Activated naive CD4-positive, alpha-beta T cell (primary cell): ENCODE measurements around the gene DPH6.
"Not testable (repeated sequence)": the region's sequence is repeated elsewhere in the genome, so short reads cannot be mapped to it uniquely, and the experiment has no call there.

Source experiments
- DNase-seq, 4 experiments: peaks; one replicate each; lab custom pipeline; 2025; lab: John Stamatoyannopoulos, UW

The DPH6 gene

DNA sequence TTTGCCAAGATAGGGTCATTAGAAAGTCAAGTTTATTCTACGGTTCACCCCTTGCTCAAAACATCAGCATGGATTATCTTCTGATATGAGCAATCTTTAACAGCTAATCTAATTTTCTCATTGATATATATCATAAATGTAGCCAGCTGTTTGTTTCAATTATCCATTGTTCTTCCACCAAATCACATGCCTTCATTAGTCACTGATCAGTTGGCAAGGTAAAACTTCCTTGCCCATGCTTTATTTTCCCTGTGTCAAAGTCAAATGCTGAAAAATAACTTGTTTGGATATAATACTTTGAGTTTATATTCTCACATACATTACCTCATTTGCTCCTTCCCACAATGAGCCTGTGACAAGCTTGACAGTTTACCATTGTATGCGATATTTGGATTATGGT is 60.6 kb downstream of the DPH6 start:
- no peak for DNase-seq

DNA sequence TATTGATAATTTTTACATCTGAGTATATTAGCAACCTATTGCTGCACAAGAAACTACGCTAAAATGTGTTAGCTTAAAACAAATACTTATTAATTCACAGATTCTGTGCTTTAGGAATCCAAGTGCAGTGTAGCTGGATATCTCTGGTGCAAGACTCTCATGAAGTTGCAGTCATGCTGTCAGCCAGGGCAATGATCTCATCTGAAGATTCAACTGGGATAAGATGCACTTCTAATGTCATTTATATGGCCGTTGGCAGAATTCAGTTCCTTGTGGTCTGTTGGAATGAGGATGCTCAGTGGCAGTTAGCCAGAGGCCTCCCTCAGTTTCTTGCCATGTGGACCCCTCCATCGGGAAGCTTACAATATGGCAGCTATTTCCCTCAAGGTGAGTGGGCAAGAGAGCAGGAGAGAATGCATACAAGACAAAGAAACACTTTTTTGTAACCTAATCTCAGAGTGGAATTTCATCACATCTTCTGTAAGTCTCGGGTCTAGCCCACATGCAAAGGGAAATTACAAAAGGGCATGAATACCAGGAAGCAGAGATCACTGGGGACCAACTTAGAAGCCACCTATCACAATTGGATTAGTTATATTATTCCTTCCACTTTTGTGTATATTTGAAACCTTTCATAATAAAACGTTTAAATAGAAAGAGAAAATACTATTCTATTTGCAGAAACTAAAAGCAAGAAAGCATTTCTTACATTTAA is 61.6 kb downstream of the DPH6 start:
- no peak for DNase-seq

DNA sequence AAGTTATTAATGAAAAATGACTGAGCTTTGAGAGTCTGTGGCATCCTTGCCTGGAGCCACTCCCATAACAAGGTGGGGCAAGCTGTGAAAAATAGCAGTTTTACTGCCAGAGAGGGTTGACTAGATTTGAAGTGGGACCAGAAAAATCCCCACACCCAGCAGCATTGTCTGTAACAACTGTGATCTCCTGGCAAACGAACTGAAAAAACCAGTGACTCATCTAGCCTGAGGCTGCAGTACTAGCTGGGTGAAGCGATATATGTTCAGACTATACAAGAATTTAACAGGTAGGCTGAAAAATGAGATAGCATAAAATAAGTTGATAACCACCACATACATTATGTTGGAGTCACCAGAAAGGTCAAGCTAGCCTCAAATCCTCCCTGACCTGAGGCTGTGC is 64.0 kb downstream of the DPH6 start:
- no peak for DNase-seq

DNA sequence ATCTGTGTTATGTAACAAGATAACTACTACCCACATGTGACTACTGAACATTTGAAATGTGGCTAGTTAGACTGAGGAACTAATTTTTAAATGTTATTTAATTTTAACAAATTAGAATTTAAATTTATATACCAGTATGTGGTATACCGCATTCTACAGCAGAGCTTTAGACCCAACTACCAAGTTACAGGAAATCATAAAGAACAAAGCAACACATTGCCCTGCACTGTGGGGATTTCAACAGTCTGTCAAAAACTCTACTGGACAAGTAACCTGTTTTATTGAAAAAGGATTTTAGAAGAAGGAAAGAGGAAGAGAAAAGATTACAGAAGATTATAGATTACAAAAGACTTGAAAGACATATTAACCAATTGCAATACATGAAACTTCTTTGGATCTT is 64.9 kb downstream of the DPH6 start:
- no peak for DNase-seq

DNA sequence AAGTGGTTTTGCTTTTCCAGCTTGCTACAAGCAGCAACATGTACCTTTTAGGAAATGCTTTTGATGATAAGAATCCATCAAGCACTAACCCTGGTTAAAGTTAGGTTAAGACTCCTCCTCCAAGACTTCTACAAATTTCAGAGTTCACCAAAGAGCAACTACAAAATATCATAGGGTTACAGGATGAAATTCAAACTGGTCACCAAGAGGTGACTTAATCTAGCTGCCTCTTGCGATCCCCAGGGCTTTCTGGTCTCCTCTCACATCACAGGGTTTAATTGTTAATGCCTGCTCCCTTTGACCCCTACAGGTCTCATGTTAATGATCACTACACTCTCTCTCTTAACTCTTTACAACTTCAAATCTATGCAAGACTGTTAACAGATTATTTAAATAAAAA is 66.5 kb downstream of the DPH6 start:
- no peak for DNase-seq

DNA sequence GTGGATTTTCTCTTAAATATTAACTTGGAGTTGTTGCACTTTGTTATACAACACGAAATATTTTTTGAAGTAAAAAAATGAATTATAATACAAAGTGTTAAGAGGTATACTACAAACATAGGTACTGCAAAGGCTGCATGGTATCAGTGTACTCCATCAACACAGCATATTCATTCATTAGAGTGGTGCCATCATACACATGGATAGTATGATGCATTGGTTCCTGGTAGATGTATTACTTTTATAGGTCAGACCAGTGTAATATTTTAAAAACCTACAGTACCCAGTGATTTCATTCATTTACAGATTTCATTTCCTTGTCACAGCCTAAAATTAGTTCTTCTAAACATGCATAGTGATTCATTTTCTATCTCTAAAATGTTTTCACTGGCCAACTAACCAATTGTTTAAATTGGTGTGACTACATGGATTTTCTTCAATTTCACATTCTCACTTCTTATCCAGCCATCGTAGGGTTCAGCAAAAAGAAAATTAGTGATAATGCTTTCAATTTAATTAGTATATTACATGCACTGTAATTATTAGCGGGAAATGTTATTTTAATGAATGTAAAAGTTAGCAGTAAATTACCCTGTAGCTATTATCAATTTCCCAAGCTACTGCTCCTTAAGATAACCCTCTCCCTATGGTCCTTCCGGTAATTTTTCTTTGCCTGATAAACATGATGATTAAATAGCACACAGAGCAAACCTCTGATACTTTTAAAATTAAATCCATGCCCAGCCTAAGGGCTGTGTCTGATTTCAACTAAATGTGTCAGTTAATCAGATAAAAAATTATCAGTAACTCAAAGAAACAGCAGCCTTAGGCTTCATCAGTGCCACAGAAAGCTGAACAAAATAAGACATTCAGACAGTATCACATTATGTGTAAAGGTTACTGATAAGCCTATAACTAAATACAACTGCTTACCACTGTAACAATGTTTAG is 68.4 kb downstream of the DPH6 start:
- DNase-seq: no peak

DNA sequence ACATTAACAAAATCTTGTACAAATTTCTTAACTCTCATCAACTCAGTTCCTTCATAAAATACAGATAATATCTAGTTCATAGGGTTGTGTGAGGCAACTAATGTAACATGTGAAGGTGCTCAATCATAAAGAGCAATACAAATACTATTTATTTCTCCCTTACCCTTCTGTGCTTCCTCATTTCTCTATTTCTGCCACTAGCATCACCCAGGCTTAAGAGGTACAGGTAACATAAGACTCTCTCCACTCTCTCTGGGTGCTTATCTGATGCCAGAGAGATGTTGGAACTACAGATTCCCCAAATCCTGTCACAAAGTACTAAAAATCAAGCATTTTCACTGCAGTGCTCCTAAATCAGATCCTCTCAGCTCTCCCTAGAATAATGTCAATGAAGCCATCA is 74.9 kb downstream of the DPH6 start:
- DNase-seq: no peak

DNA sequence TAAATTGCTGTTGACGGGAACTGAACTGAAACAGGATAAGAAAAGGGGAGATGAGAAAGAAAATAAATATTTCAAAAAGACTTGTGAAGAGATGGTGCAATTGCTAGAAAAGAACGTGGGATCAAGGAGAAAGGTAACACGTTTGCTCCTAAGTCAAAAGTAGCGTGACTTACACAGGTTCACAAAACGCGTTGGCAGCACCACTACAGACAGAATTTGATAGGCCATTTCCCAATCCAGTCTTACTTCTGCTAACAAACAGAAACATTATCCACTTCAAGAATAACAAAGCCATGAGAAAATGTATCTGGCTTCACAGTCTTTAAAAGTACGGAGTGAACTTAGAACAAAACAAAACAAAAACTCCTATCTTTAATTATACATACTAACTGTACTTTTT is 75.5 kb downstream of the DPH6 start:
- no peak for DNase-seq

DNA sequence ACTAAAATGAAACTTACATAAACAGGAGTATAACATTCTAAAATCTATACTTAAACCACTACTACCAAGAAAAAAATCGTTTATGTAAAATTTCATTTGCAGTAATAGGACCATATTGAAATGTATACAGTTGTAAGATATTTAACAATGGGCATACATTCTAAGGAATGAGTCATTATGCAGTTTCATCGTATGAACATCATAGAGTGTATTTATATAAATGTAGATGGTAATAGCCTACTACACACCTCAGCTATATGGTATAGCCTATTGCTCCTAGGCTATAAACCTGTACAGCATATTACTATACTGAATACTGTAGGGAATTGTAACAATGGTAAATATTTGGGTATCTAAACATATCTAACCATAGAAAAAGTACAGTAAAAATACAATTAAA is 79.5 kb downstream of the DPH6 start:
- DNase-seq: no peak

DNA sequence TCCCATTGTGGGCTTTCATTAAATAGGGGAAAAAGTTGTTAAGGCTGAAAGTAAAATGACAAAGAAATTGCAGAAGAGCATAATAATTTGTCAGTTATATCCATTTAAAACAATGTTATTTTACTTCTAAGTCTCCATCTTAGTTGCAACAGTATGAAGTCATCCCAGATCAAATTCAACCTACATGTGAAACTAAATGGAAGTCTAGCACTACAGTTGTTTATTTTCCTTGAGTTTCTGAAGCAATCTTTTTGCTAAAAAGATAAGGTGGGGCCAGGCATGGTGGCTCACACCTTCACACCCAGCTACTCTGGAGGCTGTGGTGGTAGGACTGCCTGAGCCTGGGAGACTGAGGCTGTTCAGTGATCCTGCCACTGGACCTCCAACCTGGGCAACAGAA is 80.2 kb downstream of the DPH6 start:
- DNase-seq: no peak

DNA sequence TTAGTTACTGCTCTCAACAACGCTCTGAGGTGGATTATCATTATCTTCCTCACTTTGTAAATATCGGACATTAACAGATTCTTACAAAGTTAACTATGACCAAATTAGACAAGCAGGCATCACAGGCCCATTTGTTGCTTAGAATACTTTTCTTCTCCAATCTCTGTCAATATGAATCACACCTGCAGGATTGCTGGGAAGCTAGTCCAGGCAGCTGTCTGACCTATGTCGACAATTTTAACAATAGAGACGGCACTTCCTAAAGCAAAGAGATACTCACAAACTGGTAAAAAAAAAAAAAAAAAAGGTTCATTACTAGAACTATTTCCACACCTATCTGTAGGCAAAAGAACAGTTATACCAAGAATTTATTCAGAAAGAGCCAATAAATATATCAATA is 85.3 kb downstream of the DPH6 start:
- no peak for DNase-seq

DNA sequence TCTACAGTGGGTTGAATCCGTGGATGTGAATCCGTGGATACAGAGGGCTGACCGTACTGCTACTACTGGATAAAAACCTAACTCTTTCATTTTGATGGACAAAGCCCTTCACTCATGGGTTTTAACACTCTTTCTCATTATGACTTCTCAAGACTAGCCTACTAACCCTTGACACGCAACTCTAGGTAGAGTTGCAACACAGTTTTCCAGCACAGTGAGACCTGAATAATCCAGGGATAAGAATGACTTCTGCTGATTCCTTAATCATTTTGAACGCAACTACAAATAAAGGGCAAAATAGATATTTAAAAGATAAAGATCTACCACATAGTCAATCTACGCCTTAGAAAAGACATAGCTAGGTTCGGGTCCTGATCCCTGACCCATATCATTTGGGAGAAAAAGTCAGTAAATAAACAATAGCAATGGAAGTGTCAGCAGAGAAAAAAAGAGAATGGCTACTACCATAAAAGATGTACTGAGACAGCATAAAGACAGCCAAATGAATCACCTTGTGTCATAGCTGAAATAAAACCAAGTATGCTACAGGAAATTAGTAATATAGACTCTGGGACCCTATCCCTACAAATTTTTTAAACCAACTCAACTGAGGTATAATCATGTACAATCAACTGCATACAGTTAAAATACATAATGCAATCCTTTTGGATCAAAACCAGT is 87.6 kb downstream of the DPH6 start:
- DNase-seq: no peak

DNA sequence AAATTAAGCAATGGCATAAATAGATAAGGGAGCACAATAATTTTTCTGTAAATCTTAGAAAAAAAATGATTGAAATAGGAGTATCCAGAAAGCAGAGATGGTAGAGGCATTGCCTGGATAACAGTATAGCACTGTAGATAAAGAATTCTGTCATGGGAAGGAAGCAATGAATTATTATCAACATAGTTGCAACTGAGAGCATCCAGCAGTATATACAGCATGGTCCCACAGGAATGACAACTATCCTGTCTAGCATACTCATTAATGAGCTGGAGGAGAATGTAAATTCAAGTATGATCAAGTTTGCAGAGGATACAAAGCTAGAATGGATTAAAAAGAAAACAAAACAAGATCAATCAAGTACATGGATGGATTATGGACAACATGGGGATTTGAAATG is 90.8 kb downstream of the DPH6 start:
- no peak for DNase-seq

DNA sequence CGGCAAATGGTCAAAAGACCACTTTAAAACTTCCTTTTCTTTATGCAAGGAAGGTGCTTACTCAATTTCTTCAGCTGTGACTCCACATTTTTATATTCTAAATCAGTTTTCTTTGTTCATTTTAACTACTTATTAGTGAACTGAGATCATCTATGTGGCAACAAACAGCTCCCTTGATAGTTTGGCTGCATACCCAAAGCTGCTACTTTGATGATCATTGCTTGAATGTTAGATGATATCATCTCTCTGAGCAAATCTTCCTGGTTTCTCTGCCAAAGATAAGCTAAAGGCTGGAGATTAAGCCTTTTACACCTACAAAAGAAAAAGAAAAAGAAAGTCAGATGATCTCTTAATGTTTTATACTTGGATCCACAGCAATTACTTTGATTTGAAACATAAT is 95.5 kb downstream of the DPH6 start:
- DNase-seq: no peak

DNA sequence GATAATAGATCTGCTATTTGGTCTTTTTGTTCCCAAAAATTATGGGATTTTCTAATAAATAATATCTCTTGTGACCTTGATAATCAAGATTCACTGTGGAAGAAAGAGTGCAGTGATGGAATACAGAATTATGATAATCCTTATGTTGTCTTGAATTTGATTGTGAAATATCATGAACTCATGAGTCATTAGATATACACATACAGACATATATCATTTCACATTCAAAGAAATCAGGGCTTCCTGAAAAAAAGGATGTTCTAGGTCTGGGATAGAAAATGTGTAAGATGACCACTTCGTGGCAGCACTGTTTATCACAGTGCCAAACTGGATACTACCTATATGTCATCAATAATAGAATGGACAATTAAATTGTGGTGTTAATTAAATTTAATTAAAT is 97.7 kb downstream of the DPH6 start:
- no peak for DNase-seq

DNA sequence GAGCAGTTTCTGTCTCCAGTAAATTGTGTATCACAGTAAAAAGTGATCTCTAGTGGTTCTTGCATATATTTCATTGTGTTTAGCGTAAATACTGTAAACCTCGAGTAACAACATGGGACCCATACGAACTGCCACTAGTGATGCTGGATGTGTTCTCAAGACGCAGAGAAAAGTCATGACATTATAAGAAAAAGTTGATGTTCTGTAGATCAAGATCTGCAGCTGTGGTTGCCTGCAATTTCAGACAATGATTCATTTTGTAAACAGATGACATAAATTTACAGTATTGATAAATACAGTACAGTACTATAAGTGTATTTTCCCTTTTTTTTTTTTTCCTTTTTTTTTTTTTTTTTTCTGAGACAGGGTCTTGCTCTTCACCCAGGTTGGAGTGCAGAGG is 100.1 kb downstream of the DPH6 start:
- no peak for DNase-seq

DNA sequence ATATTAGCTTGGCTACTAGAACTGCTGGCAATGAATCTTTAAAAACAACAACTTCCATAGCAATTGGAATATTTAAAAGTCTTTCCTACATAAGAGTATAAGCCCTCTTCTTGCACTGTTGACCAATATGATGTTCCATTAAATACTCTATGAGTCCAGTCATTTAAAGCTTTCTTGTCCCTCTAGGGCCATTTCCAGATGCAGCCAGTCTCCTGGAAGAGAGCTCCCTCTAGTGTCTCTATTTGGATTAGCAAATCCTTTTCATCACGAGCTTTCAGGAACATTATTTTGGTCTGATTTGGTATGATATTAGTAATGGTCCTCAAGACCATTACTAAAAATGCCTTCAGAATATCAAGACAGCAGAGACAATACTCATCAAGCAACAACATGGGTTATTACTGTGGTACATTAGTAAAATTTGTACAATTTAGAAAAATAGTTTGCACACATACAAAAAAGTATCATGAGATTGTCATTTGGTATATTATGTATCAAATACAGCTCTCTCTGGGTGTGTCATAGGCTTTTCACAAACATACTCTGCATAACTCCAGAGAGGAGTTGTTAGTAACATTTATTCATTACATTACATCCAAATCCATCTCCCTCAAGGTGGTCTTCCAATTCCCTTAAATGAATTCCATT is 101.3 kb downstream of the DPH6 start:
- DNase-seq: no peak

DNA sequence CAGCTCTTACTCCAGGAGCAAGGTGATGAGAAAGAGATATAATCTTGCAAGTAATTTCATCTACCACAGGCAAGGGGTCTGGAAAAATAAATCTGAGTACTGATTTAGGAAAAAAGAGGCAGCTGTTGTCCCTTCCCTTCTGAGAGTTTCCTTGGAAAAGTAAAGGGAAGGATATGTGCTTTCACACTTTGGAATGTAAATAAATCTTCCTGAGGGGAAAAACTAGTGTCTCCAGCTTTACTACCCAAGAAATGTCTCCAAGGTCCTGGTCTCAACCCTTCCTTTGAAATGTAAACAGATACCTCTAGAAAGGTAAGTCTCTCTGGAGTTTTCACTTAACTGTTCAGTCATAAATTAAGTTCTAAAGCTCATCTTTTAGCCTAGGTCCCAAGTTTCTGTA is 102.6 kb downstream of the DPH6 start:
- DNase-seq: no peak

DNA sequence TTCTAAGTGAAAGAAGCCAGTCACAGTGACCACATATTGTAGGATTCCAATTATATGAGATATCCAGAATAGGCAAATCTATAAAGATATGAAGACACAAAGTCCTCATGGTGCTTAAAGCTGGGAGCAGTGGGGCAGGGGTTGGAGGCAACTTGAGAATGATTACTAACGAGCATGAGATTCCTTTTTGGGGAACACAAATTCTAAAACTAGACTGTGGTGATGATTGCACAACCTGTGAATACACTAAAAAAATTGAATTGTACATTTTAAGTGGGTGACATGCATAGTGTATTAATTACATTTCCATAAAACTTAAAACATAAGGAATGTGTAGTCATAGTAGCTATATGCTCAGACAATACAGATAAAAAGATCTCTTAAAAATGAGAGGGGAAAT is 103.2 kb downstream of the DPH6 start:
- no peak for DNase-seq

DNA sequence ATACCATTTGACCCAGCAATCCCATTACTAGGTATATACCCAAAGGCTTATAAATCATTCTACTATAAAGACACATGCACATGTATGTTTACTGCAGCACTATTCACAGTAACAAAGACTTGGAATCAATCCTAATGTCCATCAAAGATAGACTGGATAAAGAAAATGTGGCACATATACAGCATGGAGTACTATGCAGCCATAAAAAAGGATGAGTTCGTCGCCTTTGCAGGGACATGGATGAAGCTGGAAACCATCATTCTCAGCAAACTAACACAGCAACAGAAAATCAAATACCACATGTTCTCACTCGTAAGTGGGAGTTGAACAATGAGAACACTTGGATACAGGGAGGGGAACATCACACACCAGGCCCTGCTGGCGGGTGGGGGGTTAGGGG is 104.7 kb downstream of the DPH6 start:
- DNase-seq: not testable (repeated sequence)

DNA sequence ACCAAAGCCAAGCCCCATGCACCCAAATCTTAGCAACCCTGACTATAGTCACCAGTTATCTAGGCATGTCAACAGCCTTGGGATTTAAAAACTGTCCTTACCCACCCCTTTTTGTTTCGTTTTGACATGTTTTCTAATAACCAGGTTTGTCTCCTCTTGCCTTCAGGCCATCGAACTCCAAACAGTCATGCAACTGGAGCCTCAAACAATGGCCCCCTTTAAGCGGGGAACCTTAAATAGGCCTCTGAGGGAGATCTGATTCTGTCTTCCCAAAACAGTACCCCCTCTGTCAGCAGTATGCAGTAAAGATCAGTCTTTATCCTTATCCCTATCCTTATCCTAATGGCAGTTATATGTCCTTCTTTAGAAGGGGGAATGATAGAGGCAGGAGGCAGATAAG is 105.7 kb downstream of the DPH6 start:
- DNase-seq: no peak

DNA sequence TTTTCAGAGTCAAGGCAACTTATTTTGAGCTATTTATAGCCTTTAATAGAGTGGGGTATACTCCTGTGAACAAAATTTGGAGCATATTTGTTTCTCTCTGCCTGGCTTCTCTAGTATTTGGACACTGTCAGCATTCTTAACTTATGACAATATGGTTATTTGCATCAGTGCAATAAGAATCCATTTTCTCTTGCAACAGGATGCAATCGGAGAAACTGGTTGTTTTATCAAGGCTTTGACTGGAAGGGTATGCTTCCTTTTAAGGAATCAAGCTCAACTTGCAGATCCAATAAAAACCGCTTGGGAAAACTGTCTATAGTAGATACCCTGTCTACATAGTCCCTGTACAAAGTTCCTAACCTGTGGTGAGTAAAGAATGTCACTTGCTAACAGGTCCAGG is 106.7 kb downstream of the DPH6 start:
- DNase-seq: no peak
